GM19193 (cell line): Measurements from ENCODE around the gene DCD.

ENCODE experiments used
- POLR2A ChIP-seq: IDR thresholded peaks from 4 replicates; pipeline ENCODE4 v1.6.1; 2011; ENCODE audit not compliant: insufficient read depth, insufficient read length; ENCODE audit errors: extremely low read depth

Gene DCD

DNA sequence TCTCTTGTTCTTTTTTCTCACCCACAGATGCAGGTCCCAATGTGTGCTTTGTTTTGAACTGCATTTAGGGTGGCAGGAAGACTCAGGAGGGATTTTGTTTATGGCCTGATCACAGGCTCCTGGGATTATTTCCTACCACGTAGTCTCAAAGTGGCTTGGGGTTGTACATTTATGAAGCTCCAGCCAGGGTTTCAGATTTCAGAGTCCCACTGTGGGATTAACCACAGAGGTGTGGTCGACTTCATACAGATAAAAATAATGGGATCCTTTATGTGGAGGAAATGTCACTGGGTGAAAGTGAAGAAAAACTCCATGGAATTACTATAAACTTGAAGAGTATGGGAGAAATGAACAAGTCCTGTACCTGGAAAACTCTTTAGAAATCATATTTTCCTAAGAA, 45.5 kb downstream of the DCD start:
- TF ChIP-seq POLR2A, result no peak

GRCh38 chr12:54601841-54602240, 46.3 kb downstream of the DCD start:
- TF ChIP-seq POLR2A, result no peak

- TF ChIP-seq POLR2A, result no peak
These were observed 49.2 kb downstream of the DCD start for GRCh38 chr12:54598970-54599369.

GRCh38 chr12:54596526-54596946, 51.6 kb downstream of the DCD start:
- TF ChIP-seq POLR2A, result no peak

DNA sequence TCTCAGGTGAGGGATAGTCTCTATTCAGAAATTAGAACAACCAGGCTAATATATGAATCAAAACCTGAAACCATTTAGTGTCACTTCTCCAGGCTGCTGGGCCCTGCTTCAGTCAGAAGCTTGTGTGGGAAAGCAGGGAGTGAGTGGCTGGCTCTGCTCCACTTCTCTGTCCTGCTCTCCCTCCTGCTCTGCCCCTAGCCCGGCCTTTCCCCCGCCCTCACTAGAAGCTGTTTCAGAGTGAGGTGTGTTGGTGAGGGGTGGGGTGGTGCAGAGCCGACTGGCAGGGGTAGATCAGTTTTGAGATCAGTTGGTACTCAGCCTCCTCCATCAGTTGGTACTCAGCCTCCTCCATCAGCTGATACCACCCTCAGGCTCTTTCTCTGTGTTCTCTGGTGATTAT, 52.7 kb downstream of the DCD start:
- TF ChIP-seq POLR2A, result no peak
